HG02610 (cell line): ENCODE measurements around the gene RFK.
A peak's percentile ranks its signal among the peaks of the same experiment; 100 is the strongest.
"Not testable (repeated sequence)": the region's sequence is repeated elsewhere in the genome, so short reads cannot be mapped to it uniquely, and the experiment has no call there.

Experiments
- ATAC-seq: cut with Tn5 transposase; IDR thresholded peaks from one replicate; pipeline ENCODE4 v1.9.1; 2021; ENCODE audit warnings: mild to moderate bottlenecking, moderate library complexity; ENCODE audit not compliant: unreplicated experiment

Gene RFK

DNA sequence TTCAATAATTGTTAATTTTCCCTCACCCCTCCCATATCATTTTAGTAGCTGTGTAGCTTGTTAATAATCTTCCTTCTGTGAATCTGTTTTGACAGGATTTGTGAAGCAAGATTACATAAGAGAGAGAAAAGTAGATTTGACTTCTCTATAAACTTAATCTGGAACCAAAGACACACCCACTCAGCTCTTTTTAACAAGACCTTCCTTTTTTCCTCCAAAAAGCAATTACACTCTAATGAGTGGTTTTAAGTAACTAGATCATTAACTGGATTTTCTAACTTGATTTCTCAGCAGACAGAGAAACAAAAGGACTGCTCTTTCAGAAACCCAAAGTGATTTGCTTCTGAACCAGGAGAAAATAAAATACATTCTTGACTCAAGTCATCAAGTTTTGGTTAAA, 21.9 kb downstream of the RFK start:
- ATAC-seq, result no peak

DNA sequence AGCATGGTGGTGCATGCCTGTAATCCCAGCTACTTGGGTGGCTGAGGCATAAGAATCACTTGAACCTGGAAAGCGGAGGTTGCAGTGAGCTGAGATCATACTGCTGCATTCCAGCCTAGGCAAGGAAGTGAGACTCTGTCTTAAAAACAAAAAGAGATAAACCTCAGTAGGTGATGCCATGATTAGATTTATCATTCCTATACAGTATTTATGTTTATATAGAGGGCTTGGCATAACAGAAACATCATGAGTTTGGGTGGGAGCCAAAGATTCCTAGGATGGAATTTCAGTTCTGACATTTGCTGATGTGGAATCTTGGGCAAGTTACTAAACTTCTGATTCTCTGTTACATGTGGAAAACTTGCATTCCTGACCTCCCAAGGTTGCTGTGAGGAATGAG, 22.3 kb downstream of the RFK start:
- no peak for ATAC-seq

DNA sequence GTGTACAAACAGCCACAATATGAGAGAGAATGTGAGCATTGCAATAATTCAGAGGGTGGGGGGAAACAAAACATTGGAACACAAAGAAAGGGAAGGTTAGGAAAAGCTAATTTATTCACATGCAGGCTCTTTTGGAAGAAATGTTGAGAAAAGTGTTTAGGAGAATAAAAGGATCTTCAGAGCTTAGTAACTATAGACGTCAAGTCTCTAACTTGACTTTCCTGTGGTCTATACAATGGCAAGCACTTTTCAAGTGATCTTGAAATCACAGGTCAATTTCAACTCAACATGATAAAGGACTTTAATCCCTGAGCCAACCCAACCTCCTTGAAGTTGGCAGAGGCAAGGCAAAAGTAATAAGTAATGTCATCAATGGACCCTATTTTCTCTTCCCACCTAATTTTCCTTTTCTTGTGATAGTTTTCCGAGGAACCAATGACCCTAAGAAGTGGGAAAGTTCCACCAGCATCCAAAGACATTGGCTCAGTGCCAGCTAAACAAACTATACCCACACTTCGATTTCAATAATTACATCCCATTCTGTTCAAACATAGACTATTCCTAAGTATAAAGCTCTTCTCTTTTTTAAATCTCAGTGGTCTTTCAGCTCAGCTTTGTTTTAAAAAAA, 23.7 kb downstream of the RFK start:
- no peak for ATAC-seq

DNA sequence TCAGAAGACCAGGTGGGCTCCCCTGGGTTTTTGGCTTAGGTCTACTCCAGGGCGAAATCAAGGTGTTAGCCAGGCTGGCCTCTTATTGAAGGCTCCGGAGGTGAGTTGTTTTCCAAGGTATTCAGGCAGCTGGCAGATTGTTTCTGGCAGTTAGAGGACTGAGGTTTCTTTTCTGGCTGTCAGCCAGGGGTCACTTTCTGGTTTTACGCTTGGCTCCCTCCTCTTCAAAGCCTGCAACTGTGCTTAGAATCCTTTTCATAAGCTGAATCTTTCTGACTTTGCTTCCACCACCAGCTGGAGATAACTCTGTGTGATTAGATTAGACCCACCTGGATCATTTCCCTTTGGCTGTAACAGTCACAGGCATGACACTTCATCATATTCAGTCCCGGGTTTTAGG, 24.6 kb downstream of the RFK start:
- peak; percentile 52 for ATAC-seq

DNA sequence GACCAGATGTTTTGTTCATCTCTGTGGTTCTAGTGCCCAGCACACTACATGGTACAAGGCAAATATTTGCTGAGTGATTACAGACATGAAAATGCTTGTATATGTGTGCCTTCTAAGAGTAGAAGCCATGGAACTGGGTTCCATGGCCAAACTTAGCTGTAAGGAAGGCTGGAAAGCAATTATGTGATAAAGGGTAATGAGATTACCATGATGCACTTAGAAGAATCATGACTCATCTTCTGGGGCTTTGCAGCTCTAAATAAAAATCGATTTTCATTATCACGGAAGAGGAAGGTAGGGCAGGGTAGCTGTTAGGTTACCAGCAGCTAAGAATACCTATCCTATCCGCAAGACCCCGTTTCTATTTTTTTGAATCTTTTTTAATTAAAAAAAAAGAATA, 28.0 kb downstream of the RFK start:
- no peak for ATAC-seq

DNA sequence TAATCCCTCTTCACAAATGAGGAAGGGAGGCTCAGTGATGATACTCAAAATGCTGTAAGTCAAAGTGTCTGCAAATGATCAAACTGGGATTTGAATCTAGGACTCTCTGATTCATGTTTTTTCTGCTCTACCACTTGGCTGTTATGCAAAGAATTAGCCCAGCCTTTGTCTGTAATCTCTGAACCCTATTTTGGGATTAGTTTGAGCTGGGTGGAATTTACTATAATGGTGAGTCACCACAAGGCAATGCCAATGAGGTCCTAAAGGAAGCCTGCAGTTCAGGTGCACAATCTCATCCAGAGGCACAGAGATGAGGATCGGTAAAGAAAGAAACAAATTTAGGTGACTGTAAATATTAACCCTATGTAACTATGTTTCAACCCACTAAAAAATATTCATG, 29.2 kb downstream of the RFK start:
- no peak for ATAC-seq

DNA sequence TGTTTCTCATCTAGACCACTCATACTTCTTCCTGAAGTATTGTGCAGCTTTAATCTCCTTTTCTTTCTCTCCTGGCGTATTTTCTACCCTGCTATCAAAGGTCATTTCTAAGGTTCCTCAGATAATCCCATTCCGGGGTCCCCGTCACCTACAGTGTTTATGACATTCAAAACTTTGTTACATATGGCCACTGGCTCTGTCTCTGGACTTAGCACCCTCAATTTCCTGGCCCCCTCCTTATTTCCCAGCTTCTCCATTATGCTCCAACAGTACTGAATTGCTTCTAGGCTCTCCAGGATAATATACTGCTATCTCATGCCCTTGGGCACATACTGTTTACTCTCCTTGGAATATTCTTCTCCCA, 31.2 kb downstream of the RFK start:
- no peak for ATAC-seq

DNA sequence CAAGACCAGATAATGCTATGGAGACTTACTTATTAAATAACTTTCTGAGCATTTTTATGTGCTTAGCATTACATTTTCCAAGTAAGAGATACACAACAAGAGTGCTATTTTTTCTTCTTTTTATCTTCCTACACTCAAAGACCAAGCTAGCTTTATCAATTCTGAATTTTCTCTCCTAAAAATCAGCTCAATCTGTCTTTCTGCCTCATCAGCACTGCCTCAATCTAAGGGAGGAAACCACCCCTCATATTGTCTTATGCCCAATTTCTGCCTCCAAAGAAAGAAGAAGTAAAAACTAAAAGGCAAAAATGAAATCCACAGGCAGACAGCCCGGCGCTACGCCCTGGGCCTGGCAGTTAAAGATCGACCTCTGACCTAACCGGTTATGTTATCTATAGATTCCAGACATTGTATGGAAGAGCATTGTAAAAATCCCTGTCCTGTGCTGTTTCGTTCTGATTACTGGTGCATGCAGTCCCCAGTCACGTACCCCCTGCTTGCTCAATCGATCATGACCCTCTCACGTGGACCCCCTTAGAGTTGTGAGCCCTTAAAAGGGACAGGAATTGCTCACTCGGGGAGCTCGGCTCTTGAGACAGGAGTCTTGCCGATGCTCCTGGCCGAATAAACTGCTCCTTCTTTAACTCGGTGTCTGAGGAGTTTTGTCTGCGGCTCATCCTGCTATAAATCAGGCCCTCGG, 31.7 kb downstream of the RFK start:
- not testable (repeated sequence) for ATAC-seq

DNA sequence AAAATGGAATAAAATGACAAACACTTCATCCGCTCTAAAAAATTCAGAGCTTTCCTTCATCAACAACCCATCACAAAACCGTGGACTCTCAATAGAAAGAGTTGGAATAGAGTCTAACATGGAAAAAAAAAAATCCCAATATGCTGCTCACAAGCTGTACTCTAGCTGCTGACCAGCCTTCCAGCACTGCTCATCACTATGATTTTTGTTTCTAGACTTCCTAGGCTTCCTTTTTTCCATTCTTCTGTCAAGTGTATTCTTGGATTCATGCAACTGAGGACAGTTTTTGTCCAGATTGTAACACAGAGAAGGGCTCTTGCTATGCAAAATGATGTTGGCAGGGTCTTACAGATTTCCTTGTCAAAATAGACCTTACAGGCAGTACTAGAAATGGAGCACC, 34.5 kb downstream of the RFK start:
- ATAC-seq, result no peak

DNA sequence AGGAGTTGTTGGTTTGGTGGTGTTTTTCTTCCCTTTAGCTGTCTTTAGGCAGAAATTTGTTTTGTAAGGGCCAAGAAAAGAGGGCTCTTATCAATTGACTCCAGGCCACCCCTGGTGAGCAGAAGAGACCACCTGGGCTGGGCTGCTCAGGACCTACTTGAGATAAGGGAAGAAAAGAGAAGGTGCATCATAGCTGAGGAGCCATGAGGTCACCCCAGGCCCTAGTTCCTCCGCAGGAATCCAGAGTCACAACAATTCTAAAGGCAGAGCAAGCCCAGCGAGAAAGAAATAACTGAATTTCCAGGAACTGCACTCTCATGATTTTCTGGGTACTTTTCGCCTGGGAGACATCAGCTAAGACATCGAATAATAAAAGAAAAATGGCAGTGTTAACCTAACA, 34.9 kb downstream of the RFK start:
- no peak for ATAC-seq

DNA sequence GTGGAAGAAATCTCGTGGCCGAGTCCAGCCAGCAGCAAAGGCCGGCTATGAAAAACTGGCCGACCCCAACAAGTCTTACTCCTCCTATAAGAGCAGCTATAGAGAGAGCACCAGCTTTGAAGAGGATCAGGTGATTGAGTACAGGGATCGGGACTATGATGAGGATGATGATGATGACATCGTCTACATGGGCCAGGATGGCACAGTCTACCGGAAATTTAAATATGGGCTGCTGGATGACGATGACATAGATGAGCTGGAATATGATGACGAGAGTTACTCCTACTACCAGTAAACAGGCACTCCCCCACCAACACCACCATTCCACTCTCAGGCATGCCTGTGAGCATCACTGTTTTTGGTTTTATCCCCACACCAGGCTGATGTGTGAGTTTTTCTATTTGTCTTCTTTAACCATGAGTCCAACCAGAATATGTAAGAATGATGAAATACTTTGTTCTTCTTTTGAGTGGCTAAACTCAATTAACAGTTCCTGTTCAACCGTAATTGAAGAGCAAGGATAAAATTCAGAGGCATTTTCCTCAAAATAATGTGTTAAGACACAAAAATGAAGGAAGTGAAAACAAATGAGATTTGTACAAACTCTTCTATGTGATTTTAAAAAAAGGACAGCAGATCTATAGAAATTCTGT, 35.5 kb downstream of the RFK start:
- ATAC-seq, result no peak

DNA sequence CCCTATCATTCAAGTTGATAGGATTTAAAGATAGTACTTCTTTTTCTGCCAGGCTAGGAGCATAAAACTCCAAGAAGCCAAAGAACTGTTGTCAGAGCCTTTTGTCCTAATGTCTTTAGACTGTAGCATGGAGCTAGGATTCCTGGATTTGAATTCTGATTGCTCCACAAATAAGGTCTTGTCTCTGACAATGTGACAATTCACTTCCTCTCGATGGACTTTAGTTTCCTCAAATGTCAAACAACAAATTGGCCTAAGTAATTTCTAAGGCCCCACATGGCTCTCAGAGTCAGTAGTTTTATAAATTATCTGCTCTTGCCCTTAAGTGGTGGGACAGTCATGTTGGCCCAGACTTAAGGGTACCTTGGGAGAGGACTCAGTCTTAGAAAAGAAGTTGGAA, 36.7 kb downstream of the RFK start:
- ATAC-seq, result no peak

DNA sequence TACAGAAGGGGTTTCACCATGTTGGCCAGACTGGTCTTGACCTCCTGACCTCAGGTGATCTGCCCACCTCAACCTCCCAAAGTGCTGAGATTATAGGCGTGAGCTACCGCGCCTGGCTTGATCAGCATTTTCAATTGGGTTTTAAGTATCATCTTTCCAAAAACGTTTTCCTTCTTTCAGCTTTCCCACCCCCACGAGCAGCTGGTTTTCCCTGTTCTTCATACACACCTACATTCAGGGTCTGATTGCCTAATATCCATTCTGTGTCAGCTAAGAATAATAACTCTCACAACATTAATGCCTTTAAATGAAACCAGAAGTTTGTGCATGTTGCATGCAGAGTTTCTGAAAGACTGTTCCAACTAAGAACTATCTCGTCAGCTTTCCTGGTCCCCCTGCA, 38.3 kb downstream of the RFK start:
- no peak for ATAC-seq

DNA sequence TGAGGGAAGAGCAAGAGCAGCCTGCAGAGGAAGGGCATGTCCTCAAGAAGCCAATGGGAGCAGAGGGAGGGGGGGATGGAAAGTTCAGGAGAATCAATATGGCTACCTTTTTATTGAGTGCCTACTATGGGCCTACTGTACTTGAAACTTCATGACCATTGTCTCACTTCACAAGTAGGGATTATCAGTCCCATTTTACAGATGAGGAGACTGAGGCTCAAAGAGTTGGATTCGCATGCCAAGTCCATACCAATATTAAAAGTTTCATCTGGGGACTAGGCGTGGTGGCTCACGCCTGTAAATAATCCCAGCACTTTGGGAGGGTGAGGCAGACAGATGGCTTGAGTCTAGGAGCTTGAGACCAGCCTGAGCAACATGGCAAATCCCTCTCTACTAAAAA, 40.0 kb downstream of the RFK start:
- ATAC-seq, result no peak

DNA sequence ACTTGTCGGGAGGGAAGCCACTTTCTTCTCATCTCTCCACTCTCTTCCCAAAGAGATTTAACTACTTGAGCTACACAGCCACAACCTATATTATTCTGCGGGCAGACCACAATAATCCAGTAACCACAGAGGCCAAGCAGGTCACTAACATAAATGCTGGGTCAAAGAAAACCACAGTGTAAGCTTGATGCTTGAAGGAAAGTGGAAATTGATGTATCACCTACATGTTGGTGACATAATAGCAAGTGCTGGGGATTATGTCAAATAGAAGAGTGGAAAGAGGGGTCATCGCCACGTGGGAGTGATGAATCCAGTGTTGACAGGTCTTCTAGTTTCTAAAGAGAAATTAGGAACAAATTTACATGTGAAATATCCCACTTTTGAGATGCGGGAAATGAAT, 40.9 kb downstream of the RFK start:
- no peak for ATAC-seq

DNA sequence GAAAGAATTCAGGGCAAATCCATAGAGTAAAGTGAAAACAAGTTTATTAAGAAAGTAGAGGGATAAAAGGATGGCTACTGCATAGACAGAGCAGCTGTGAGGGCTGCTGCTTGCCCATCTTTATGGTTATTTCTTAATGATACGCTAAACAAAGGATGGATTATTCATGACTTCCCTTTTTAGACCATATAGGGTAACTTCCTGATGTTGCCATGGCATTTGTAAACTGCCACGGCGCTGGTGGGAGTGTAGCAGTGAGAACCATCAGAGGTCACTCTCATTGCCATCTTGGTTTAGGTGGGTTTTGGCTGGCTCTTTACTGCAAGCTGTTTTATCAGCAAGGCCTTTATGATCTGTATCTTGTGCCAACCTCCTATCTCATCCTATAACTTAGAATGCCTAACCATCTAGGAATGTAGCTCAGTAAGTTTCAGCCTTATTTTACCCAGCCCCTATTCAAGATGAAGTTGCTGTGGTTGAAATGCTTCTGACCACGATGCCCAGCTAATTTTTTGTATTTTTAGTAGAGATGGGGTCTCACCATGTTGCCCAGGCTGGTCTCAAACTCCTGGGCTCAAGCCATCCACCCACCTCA, 42.1 kb downstream of the RFK start:
- ATAC-seq, result no peak

DNA sequence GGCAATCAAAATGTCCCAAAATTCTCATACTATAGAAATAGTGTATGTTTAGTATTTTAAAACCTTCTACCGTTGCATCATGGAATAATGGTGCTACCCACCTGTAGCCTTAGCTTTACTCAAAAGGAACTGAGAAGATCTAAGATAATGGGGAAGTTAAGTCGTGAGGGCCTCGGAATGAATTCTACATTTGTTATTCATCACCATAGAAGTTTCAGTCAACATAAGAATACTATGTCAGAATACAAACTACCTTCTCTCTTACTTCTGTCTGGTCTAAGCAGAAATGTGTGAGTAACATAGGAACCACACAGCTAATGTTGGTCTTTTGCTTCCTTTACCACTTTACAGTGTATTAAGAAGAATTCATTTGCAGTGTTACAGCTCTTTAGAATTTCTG, 43.2 kb downstream of the RFK start:
- peak; percentile 64 for ATAC-seq

DNA sequence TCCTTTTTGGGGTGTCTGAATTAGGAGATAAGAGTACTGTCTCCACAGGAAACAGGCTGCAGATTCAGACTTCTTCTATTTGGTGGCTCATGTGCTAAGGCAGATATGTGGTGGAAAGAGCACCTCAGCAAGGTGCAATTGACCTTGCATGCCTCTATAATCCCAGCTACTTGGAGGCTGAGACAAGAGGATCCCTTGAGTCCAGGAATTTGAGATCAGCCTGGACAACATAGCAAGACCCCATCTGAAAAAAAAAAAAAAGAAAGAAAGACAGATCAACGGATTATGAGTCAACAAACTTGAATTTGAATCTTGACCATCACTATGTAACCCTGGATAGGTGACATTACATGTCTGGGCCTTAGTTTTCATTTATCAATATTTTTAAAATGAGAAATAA, 44.4 kb downstream of the RFK start:
- no peak for ATAC-seq

DNA sequence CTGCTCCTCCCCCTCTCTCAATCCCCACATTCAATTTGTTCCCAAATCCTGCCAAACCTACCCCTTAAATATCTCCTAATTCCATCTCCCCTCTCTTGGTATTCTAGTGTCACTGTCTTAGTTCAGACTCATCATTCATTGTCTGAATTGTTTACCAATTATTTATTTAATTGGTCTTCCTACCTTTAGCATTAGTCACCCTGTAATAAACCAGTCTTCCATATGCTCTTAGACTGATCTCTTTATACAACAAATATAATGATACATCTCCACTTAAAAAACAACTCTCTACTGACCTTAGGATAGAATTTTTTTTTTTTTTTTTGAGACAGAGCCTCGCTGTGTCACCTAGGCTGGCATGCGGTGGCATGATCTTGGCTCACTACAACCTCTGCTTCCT, 51.4 kb downstream of the RFK start:
- no peak for ATAC-seq

DNA sequence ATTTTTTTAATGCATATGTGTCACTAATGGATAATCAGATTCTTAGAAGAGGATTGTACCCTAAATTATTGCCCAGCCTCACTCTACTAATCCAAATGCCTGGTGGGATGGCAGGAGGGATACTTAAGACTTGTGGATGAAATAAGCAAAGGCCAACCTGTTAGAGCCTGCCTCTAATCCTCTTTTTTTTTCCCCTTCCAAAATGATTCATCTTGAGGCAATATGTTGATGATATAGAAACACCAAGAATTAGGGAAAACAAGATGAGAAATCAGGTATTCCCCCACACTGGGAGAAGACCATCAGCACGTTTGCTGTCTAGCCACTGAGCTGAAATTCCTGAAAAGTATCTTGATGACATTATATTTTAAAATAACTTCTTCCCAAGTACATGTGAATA, 52.0 kb downstream of the RFK start:
- no peak for ATAC-seq

DNA sequence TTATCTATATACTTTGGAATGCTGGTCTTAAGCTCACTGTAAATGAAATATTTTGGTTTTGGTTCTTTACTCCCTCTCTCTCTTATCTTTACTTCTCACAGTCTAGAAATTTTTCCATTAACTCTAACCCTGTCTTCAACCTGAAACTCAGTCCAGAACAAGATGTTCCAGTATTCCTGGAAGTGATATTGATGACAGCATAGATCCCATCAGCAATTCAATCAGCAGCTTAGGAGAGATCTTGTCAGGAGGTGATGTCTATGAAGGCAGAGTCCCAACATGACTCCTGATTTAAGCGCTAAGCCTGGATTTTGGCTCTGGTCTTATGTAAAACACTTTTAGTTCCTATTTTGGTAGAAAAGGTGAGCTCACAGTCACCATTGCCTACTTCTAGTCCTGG, 52.6 kb downstream of the RFK start:
- ATAC-seq, result no peak

DNA sequence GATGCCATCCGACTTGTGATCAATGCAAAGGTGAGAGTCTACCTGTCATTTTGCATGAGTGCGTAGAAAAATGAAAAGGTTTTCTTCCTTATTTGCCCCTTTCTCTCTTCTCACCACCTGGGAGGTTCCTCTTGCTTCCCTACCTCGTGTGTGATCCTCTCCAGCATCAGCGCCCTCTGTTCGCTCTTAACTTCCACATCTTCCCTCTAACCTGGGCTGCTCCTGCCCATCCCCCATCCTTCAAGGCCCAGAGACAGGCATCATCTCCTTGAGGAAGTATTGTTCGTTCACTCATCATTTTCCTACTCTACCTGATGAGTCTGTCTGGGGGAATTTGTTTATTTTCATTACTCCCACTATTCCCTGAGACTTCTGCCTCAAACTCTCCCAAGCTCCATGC, 55.8 kb downstream of the RFK start:
- no peak for ATAC-seq
